ENCODE data around the gene MSI2.

DNA sequence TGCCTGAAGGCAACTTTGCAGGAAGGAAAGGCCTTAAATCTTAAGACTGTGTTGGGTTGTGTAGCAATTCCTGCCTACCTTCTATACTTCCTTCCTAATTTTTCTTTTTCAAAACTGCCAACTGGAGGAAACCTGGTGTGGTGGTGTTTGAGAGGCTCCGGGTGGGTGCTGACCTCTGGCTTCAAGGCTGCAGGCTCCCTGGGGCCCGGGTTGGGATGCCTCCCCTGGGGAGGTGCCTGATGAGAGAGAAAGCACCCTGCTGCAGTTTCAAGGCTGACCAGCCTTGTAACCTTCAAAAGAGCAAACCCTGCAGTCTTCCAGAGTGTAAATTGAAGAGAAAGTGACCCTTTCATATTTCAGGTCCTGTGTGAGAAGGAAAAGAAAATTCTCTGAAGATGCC, 55.9 kb downstream of the MSI2 start:
- TF ChIP-seq CTCF (IDR thresholded peaks at IDR 0.05) (no peak), POLR2A (IDR thresholded peaks at IDR 0.05) (no peak)

Data from thyroid gland (tissue), 4 donors.